Osteoblast (primary cell): ENCODE data around the gene NLGN1. TPM values are rescaled to one million over a fixed set of nuclear protein-coding genes. Genes with fewer than 3 reads are reported as not detected.

Experiments
- DNase-seq: peaks from one replicate; pipeline ENCODE4 v3.0.0; 2011; ENCODE audit warnings: low spot score, mixed read lengths; ENCODE audit not compliant: insufficient read length; ENCODE audit errors: missing footprints
- H2AFZ ChIP-seq: 2 replicates; pipeline ENCODE4 v1.6.0; 2011; ENCODE audit warnings: mild to moderate bottlenecking, low read length
- H3K27ac ChIP-seq: 2 replicates; pipeline ENCODE4 v1.5.1; 2011; ENCODE audit warnings: mild to moderate bottlenecking, low read depth, low read length, moderate library complexity
- H3K27me3 ChIP-seq: 2 replicates; pipeline ENCODE4 v1.6.0; 2012; ENCODE audit warnings: mild to moderate bottlenecking, control low read depth, inconsistent platforms, low read length, moderate library complexity; ENCODE audit not compliant: insufficient read depth
- H3K36me3 ChIP-seq: 2 replicates; pipeline ENCODE4 v1.5.1; 2011; ENCODE audit warnings: mild to moderate bottlenecking, low read length, control low read depth, moderate library complexity; ENCODE audit not compliant: insufficient read depth
- H3K4me1 ChIP-seq: 2 replicates; pipeline ENCODE4 v1.5.1; 2011; ENCODE audit warnings: mild to moderate bottlenecking, low read length, control low read depth, moderate library complexity; ENCODE audit not compliant: insufficient read depth
- H3K4me2 ChIP-seq: 2 replicates; pipeline ENCODE4 v1.6.0; 2011; ENCODE audit warnings: mild to moderate bottlenecking, low read length; ENCODE audit not compliant: insufficient read depth
- H3K4me3 ChIP-seq: fragments of 200-600 bp; sonication (generic); 3 replicates; pipeline ENCODE4 v1.5.1; 2012; ENCODE audit warnings: mild to moderate bottlenecking, low read length, inconsistent platforms; ENCODE audit not compliant: insufficient read depth
- H3K79me2 ChIP-seq: 2 replicates; pipeline ENCODE4 v1.6.0; 2012; ENCODE audit warnings: mild to moderate bottlenecking, low read length, control low read depth, inconsistent platforms; ENCODE audit not compliant: insufficient read depth
- H3K9me3 ChIP-seq: 2 replicates; pipeline ENCODE4 v1.5.1; 2011; ENCODE audit warnings: low read depth, low read length, control low read depth
- H4K20me1 ChIP-seq: 2 replicates; pipeline ENCODE4 v1.6.0; 2012; ENCODE audit warnings: mild to moderate bottlenecking, low read length, control low read depth; ENCODE audit not compliant: insufficient read depth
- CTCF ChIP-seq: IDR thresholded peaks from 2 replicates; pipeline ENCODE4 v1.5.1; 2011; ENCODE audit warnings: mild to moderate bottlenecking, low read depth, low read length, moderate library complexity; ENCODE audit errors: extremely low read depth
- total RNA-seq: library from RNA; depleted of rRNA; stranded (reverse); fragments of >200 nt; gene quantifications from 2 replicates; pipeline ENCODE4 v1.2.3, GENCODE V29; 2012

NLGN1 gene
- total RNA-seq, 1 donor, result 9.0 TPM

DNA sequence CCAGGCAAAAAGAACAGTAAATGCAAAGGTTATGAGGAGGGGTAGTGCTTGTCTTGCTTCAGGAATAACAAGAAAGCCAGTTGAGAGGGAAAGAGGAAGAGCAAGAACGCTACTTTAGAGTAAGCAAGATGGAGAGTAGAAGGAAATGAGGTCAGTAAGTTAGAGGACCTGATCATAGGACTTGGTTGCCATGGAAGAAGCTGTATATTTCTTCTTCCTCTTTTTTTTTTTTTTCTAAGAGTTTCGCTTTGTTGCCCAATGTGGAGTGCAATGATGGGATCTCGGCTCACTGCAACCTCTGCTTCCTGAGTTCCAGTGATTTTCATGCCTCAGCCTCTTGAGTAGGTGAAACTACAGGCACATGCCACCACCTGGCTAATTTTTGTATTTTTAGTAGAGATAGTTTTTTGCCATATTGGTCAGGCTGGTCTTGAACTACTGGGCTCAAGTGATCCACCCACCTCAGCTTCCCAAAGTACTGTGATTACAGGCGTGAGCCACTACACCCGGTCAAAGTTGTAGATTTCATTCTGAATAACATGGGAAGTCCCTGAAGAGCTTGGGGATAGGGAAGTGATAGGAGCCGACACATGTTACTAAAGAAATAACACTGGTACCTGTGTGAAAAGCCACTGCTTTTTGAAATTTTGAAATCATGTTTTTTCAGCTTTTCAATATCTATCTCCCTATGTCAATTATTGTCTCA lies 933.7 kb downstream of the NLGN1 start:
- Histone ChIP-seq H2AFZ (no peak overlapping the region), H3K4me2 (no peak overlapping the region), H3K9me3 (no peaks in the 10 kb centered on the region), H3K4me1 (peaks cover 29% of the 10 kb centered on the region), H3K27me3 (no peaks in the 10 kb centered on the region), H3K36me3 (no peaks in the 10 kb centered on the region), H3K79me2 (no peaks in the 10 kb centered on the region), H3K27ac (no peak overlapping the region), H3K4me3 (no peak overlapping the region), H4K20me1 (no peaks in the 10 kb centered on the region)
- no peak for TF ChIP-seq CTCF
- no peak for DNase-seq

GRCh38 chr3:174332391-174332790 lies 934.8 kb downstream of the NLGN1 start:
- Histone ChIP-seq H4K20me1 (no peaks in the 10 kb centered on the region), H3K4me3 (no peak overlapping the region), H3K79me2 (no peaks in the 10 kb centered on the region), H3K4me1 (peaks cover 22% of the 10 kb centered on the region), H2AFZ (no peak overlapping the region), H3K4me2 (no peak overlapping the region), H3K36me3 (no peaks in the 10 kb centered on the region), H3K27me3 (no peaks in the 10 kb centered on the region), H3K27ac (no peak overlapping the region), H3K9me3 (no peaks in the 10 kb centered on the region)
- TF ChIP-seq CTCF, result no peak
- no peak for DNase-seq

DNA sequence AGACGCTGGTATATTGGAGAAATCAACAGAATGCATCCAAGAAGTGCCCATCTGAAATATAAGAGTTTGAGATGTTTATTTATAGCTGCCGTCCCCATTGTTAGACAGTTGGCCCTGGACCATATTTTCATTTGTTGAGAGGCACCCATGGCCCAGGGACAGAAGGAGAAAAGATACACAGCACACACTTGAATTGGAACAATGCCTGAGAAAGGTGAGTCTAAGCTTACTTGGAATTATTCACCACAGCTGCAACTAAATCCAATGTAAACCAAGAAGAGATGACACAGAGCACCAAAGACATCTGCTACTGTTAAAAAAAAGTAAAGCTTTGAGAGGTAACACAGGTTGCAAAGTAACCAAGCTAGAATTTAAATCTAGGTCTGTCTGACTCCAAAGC lies 936.1 kb downstream of the NLGN1 start:
- H3K4me3 ChIP-seq, result no peak overlapping the region
- H3K27me3 ChIP-seq, result no peaks in the 10 kb centered on the region
- H3K27ac ChIP-seq, result no peak overlapping the region
- H3K79me2 ChIP-seq, result no peaks in the 10 kb centered on the region
- H4K20me1 ChIP-seq, result no peaks in the 10 kb centered on the region
- no peak overlapping the region for H2AFZ ChIP-seq
- H3K36me3 ChIP-seq, result no peaks in the 10 kb centered on the region
- DNase-seq, result no peak
- no peaks in the 10 kb centered on the region for H3K9me3 ChIP-seq
- H3K4me2 ChIP-seq, result no peak overlapping the region
- TF ChIP-seq CTCF, result no peak
- peaks cover 20% of the 10 kb centered on the region for H3K4me1 ChIP-seq

GRCh38 chr3:174334111-174334510 lies 936.6 kb downstream of the NLGN1 start:
- H2AFZ ChIP-seq, result no peak overlapping the region
- peaks cover 16% of the 10 kb centered on the region for H3K4me1 ChIP-seq
- H3K4me3 ChIP-seq, result no peak overlapping the region
- no peaks in the 10 kb centered on the region for H3K27me3 ChIP-seq
- H3K4me2 ChIP-seq, result no peak overlapping the region
- H3K36me3 ChIP-seq, result no peaks in the 10 kb centered on the region
- H3K27ac ChIP-seq, result no peak overlapping the region
- no peaks in the 10 kb centered on the region for H3K79me2 ChIP-seq
- no peaks in the 10 kb centered on the region for H4K20me1 ChIP-seq
- no peaks in the 10 kb centered on the region for H3K9me3 ChIP-seq
- DNase-seq, result no peak
- TF ChIP-seq CTCF, result no peak
